IMR-90 (cell line): ENCODE results near the gene HDHD5. TPM values are rescaled to one million over a fixed set of nuclear protein-coding genes. Genes with fewer than 3 reads are reported as not detected.

Experiments used
- ATAC-seq: fragments of 200-7000 bp; cut with Tn5 transposase; 2 replicates; pipeline ENCODE4 v1.9.1; 2020; ENCODE audit warnings: low read depth, mild to moderate bottlenecking, moderate library complexity
- BruUV-seq: library from RNA; stranded (reverse); fragments of 400-500 nt; replicated peaks from 2 replicates; lab custom pipeline; 2021; lab: Mats Ljungman, UMichigan
- CTCF ChIA-PET: fragments of 300-600 bp; formaldehyde crosslinking; extraction: SDS; loops from one replicate; lab custom pipeline; 2021; ENCODE audit warnings: antibody characterized with exemption; lab: Yijun Ruan, JAX
- POLR2A ChIA-PET: fragments of 300-600 bp; sonication (Branson Sonifier 250); formaldehyde crosslinking; loops from one replicate; lab custom pipeline; 2022; ENCODE audit warnings: antibody characterized with exemption; ENCODE audit not compliant: unreplicated experiment; lab: Charles Lee
- DNase-seq: peaks from one replicate; pipeline ENCODE4 v3.0.0; 2013
- H2AFZ ChIP-seq: replicated peaks from 2 replicates; pipeline ENCODE3; 2013; ENCODE audit warnings: low read length, mild to moderate bottlenecking; ENCODE audit not compliant: poor library complexity
- H2AK5ac ChIP-seq: 2 replicates; pipeline ENCODE4 v1.6.1; 2013; ENCODE audit warnings: low read depth, low read length, inconsistent platforms
- H2AK9ac ChIP-seq: replicated peaks from 2 replicates; pipeline ENCODE3; 2013; ENCODE audit warnings: mild to moderate bottlenecking, low read depth, low read length, moderate library complexity; ENCODE audit not compliant: poor library complexity
- H2BK120ac ChIP-seq: 2 replicates; pipeline ENCODE4 v1.6.1; 2013; ENCODE audit warnings: low read depth, low read length, inconsistent platforms
- H2BK15ac ChIP-seq: 3 replicates; pipeline ENCODE4 v1.6.1; 2013; ENCODE audit warnings: low read depth, low read length, inconsistent platforms
- H2BK20ac ChIP-seq: 2 replicates; pipeline ENCODE4 v1.6.1; 2013; ENCODE audit warnings: low read depth, mild to moderate bottlenecking, inconsistent platforms, low read length, moderate library complexity
- H2BK5ac ChIP-seq: 2 replicates; pipeline ENCODE4 v1.6.1; 2013; ENCODE audit warnings: mild to moderate bottlenecking, low read depth, low read length, inconsistent platforms; ENCODE audit not compliant: poor library complexity, severe bottlenecking
- H3K14ac ChIP-seq: replicated peaks from 2 replicates; pipeline ENCODE4 v1.6.1; 2013; ENCODE audit warnings: low read depth, low read length, inconsistent platforms
- H3K18ac ChIP-seq: 2 replicates; pipeline ENCODE4 v1.6.1; 2013; ENCODE audit warnings: low read depth, low read length, control low read depth
- H3K23ac ChIP-seq: 2 replicates; pipeline ENCODE4 v1.6.1; 2013; ENCODE audit warnings: low read depth, low read length, inconsistent platforms
- H3K27ac ChIP-seq: 2 replicates; pipeline ENCODE4 v1.5.1; 2013; ENCODE audit warnings: mild to moderate bottlenecking, control low read depth, low read length; ENCODE audit not compliant: insufficient read depth
- H3K27me3 ChIP-seq: 2 replicates; pipeline ENCODE4 v1.6.1; 2013; ENCODE audit warnings: low read length; ENCODE audit not compliant: control insufficient read depth, insufficient read depth
- H3K36me3 ChIP-seq: 2 replicates; pipeline ENCODE4 v1.6.1; 2013; ENCODE audit warnings: low read length, mixed read lengths; ENCODE audit not compliant: control insufficient read depth, insufficient read depth
- H3K4ac ChIP-seq: 2 replicates; pipeline ENCODE4 v1.6.1; 2013; ENCODE audit warnings: low read depth, low read length, inconsistent platforms
- H3K4me1 ChIP-seq: 2 replicates; pipeline ENCODE4 v1.6.1; 2013; ENCODE audit warnings: low read length, mixed read lengths; ENCODE audit not compliant: control insufficient read depth, insufficient read depth
- H3K4me2 ChIP-seq: 2 replicates; pipeline ENCODE4 v1.6.1; 2013; ENCODE audit warnings: low read depth, mild to moderate bottlenecking, control low read depth, low read length, moderate library complexity
- H3K4me3 ChIP-seq: 2 replicates; pipeline ENCODE4 v1.5.1; 2013; ENCODE audit warnings: low read depth, mild to moderate bottlenecking, control low read depth, low read length, moderate library complexity; ENCODE audit not compliant: insufficient read depth
- H3K56ac ChIP-seq: 2 replicates; pipeline ENCODE4 v1.6.1; 2013; ENCODE audit warnings: low read length, inconsistent platforms; ENCODE audit not compliant: insufficient read depth; ENCODE audit errors: extremely low read depth
- H3K79me1 ChIP-seq, 2 experiments: 2 replicates each; pipeline ENCODE4 v1.6.1; 2013; ENCODE audit warnings: low read length in 2 of 2, inconsistent platforms in 1 of 2, low read depth in 1 of 2
- H3K9ac ChIP-seq: 2 replicates; pipeline ENCODE4 v1.6.1; 2013; ENCODE audit warnings: low read depth, low read length, control low read depth
- H3K9me1 ChIP-seq: 2 replicates; pipeline ENCODE4 v1.6.1; 2013; ENCODE audit warnings: low read length, inconsistent platforms; ENCODE audit not compliant: insufficient read depth
- H3K9me3 ChIP-seq: 2 replicates; pipeline ENCODE4 v1.6.1; 2013; ENCODE audit warnings: low read length; ENCODE audit not compliant: control insufficient read depth, insufficient read depth
- H4K20me1 ChIP-seq: 2 replicates; pipeline ENCODE4 v1.6.1; 2013; ENCODE audit warnings: low read length, inconsistent platforms; ENCODE audit not compliant: insufficient read depth
- H4K5ac ChIP-seq: 2 replicates; pipeline ENCODE4 v1.6.1; 2013; ENCODE audit warnings: mild to moderate bottlenecking, low read depth, low read length, control low read depth
- H4K8ac ChIP-seq, 2 experiments: 2 replicates each; pipeline ENCODE4 v1.6.1; 2013; ENCODE audit warnings: low read depth in 2 of 2, low read length in 2 of 2, control low read depth in 1 of 2, inconsistent platforms in 1 of 2
- H4K91ac ChIP-seq: 2 replicates; pipeline ENCODE4 v1.6.1; 2013; ENCODE audit warnings: low read depth, low read length, inconsistent platforms; ENCODE audit not compliant: insufficient read depth
- BHLHE40 ChIP-seq: fragments of 150-350 bp; IDR thresholded peaks from 2 replicates; pipeline ENCODE4 v1.6.1; 2016; ENCODE audit warnings: mild to moderate bottlenecking, low read depth, low read length
- CHD1 ChIP-seq: IDR thresholded peaks from 2 replicates; pipeline ENCODE4 v1.6.1; 2012; ENCODE audit warnings: low read depth, low read length, improper control_type of control experiment
- ELK1 ChIP-seq: fragments of 150-350 bp; IDR thresholded peaks from 2 replicates; pipeline ENCODE4 v1.6.1; 2016; ENCODE audit warnings: low read depth, mild to moderate bottlenecking, low read length, moderate library complexity, borderline replicate concordance
- MAZ ChIP-seq: IDR thresholded peaks from 2 replicates; pipeline ENCODE4 v1.6.1; 2012; ENCODE audit warnings: low read depth, mild to moderate bottlenecking, low read length, improper control_type of control experiment, moderate library complexity, borderline replicate concordance
- MXI1 ChIP-seq: IDR thresholded peaks from 2 replicates; pipeline ENCODE4 v1.6.1; 2012; ENCODE audit warnings: low read depth, mild to moderate bottlenecking, low read length, moderate library complexity, borderline replicate concordance
- POLR2A ChIP-seq: IDR thresholded peaks from 2 replicates; pipeline ENCODE4 v1.6.1; 2012; ENCODE audit warnings: mild to moderate bottlenecking, low read depth, low read length
- RCOR1 ChIP-seq: IDR thresholded peaks from 2 replicates; pipeline ENCODE4 v1.6.1; 2012; ENCODE audit warnings: mild to moderate bottlenecking, low read length, improper control_type of control experiment; ENCODE audit not compliant: insufficient replicate concordance
- RFX5 ChIP-seq: IDR thresholded peaks from 2 replicates; pipeline ENCODE4 v1.8.0; 2012; ENCODE audit warnings: low read depth, mild to moderate bottlenecking, low read length, moderate library complexity
- SMC3 ChIP-seq: fragments of 150-350 bp; IDR thresholded peaks from 2 replicates; pipeline ENCODE4 v1.6.1; 2016; ENCODE audit warnings: low read depth, mild to moderate bottlenecking, antibody characterized with exemption, low read length, moderate library complexity
- WGBS, 2 experiments: methylation state at CpG; one replicate each; pipeline versions ENCODE4 v1.1.5 to v1.1.7; 2013; ENCODE audit warnings: missing lambda C conversion rate in 2 of 2; ENCODE audit not compliant: insufficient read length in 1 of 2; ENCODE audit errors: extremely low coverage in 2 of 2; 5-methylcytosine and 5-hydroxymethylcytosine counted together
- dilution Hi-C: fragments of 300-500 bp; cut with HindIII; formaldehyde crosslinking; loops from one replicate; pipeline ENCODE4 v1.14.3; 2018; ENCODE audit warnings: low sequenced_read_pairs; ENCODE audit not compliant: unreplicated experiment
- in situ Hi-C: fragments of 300-500 bp; cut with MboI; formaldehyde crosslinking; loops from 3 replicates; pipeline ENCODE4 v1.14.3; 2019; ENCODE audit warnings: low sequenced_read_pairs, inconsistent platforms, mixed read lengths
- intact Hi-C: fragments of 100-400 bp; cut with micrococcal nuclease; formaldehyde crosslinking; loops from 2 replicates; pipeline ENCODE4 v1.10.0; 2022
- polyA plus RNA-seq, 3 experiments: library from polyadenylated mRNA; depleted of rRNA; stranded (reverse); fragments of >200 nt; gene quantifications; 2 replicates each; pipeline ENCODE4 v1.2.3, GENCODE V29; 2012; ENCODE audit warnings: low replicate concordance in 1 of 3
- total RNA-seq: library from RNA; depleted of rRNA; stranded (reverse); fragments of >200 nt; gene quantifications from 2 replicates; pipeline ENCODE4 v1.2.3, GENCODE V29; 2012
- TF ChIP-seq, protein P1 (sequence below): conservative IDR thresholded peaks from 2 replicates; pipeline ENCODE4 v1.5.1; 2012; ENCODE audit warnings: mild to moderate bottlenecking, low read depth, low read length, improper control_type of control experiment

HDHD5 gene
- total and polyA plus RNA-seq, 2 of the 4 experiments (the other 2 are of a cell fraction) = 31.9 to 37.5 TPM

DNA sequence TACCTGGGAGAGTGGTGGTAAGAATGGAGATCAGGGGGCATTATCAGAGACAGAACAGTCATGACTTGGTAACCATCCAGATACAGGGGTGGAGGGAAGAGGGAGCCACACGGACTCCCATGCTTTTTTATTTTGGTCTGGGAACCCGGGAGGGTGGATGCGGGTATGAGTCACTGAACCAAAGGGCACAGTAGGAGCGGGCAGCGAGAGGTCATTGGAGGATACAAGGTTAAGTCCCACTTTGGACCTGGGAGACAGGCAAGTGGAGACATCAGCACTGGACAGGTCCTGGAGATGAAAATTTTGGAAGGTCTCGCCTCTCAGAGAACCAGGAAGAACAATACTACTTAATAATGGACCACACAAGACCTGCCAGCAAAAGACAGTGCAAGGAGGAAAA is 6.7 kb downstream of the HDHD5 start:
- WGBS, 2 experiments = 91% methylated on average over 4 of the region's 6 CpGs; no CpG with 5 or more reads in 1 of the 2 experiments
- no peak overlapping the region for H2AK9ac ChIP-seq
- BruUV-seq = no TSS peak

More for the DNA sequence above, 6.7 kb downstream of the HDHD5 start:
- ChIA-PET CTCF (no interaction called here), POLR2A (no interaction called here)
- no peak overlapping the region for H2BK5ac ChIP-seq
- H3K9me1 ChIP-seq = 0 out of 2 replicates have a peak, but pooled peaks cover 3% of the 10 kb centered on the region
- H3K4me3 ChIP-seq = no peak overlapping the region
- H4K5ac ChIP-seq = no peak overlapping the region
- dilution Hi-C loops (no loop called here), intact Hi-C loops (no loop called here), in situ Hi-C loops (loop anchor here (5.0 kb wide), 1 partner anchor 65 kb away; no protein-coding TSS in a partner anchor)
- H3K4me1 ChIP-seq = no peaks in the 10 kb centered on the region
- no peak overlapping the region for H4K91ac ChIP-seq
- no peak overlapping the region for H3K23ac ChIP-seq
- H3K9me3 ChIP-seq = no peaks in the 10 kb centered on the region
- no peak overlapping the region for H2AFZ ChIP-seq
- H3K79me1 ChIP-seq = peaks cover 15 to 39% of the 10 kb centered on the region in 2 experiments
- DNase-seq (no peak), ATAC-seq (no peak)
- peaks cover 31% of the 10 kb centered on the region for H4K20me1 ChIP-seq
- H2BK20ac ChIP-seq = no peak overlapping the region
- H3K36me3 ChIP-seq = peaks cover 9% of the 10 kb centered on the region; the same call in 1 of the 2 replicates
- no peaks in the 10 kb centered on the region for H3K27me3 ChIP-seq
- H3K14ac ChIP-seq = no peak overlapping the region
- no peak overlapping the region for H2AK5ac ChIP-seq
- H3K9ac ChIP-seq = no peak overlapping the region
- no peak overlapping the region for H3K4me2 ChIP-seq
- H3K56ac ChIP-seq = no peak overlapping the region
- H3K27ac ChIP-seq = no peak overlapping the region
- TF ChIP-seq SMC3 (no peak), ELK1 (no peak), MXI1 (no peak), RFX5 (no peak), BHLHE40 (no peak), RCOR1 (no peak), POLR2A (no peak), MAZ (no peak), CHD1 (no peak)
- TF ChIP-seq, protein P1, sequence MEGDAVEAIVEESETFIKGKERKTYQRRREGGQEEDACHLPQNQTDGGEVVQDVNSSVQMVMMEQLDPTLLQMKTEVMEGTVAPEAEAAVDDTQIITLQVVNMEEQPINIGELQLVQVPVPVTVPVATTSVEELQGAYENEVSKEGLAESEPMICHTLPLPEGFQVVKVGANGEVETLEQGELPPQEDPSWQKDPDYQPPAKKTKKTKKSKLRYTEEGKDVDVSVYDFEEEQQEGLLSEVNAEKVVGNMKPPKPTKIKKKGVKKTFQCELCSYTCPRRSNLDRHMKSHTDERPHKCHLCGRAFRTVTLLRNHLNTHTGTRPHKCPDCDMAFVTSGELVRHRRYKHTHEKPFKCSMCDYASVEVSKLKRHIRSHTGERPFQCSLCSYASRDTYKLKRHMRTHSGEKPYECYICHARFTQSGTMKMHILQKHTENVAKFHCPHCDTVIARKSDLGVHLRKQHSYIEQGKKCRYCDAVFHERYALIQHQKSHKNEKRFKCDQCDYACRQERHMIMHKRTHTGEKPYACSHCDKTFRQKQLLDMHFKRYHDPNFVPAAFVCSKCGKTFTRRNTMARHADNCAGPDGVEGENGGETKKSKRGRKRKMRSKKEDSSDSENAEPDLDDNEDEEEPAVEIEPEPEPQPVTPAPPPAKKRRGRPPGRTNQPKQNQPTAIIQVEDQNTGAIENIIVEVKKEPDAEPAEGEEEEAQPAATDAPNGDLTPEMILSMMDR = no peak
- H2BK120ac ChIP-seq = no peak overlapping the region
- no peak overlapping the region for H4K8ac ChIP-seq
- no peak overlapping the region for H2BK15ac ChIP-seq
- H3K4ac ChIP-seq = no peak overlapping the region
- no peak overlapping the region for H3K18ac ChIP-seq
